HCT116 (cell line): ENCODE data around the gene MTG1. TPM values are rescaled to one million over a fixed set of nuclear protein-coding genes. Genes with fewer than 3 reads are reported as not detected.

Source experiments
- ATAC-seq: fragments of 200-7000 bp; cut with Tn5 transposase; 2 replicates; pipeline ENCODE4 v1.9.1; 2020; ENCODE audit warnings: mild to moderate bottlenecking, moderate library complexity
- BruUV-seq: library from RNA; stranded (reverse); fragments of 400-500 nt; replicated peaks from 2 replicates; lab custom pipeline; 2021; lab: Mats Ljungman, UMichigan
- CTCF ChIA-PET: fragments of 300-600 bp; sonication (Branson Sonifier 250); formaldehyde crosslinking; loops from one replicate; lab custom pipeline; 2021; ENCODE audit warnings: antibody characterized with exemption; lab: Charles Lee
- POLR2A ChIA-PET: fragments of 300-600, 350-600 bp; sonication (Branson Sonifier 250); formaldehyde crosslinking; loops from one replicate; lab custom pipeline; 2021; ENCODE audit warnings: antibody characterized with exemption; lab: Charles Lee
- RAD21 ChIA-PET, 2 experiments: fragments of 300-600 bp; sonication (Branson Sonifier 250); formaldehyde crosslinking; loops; one replicate each; lab custom pipeline; 2023; ENCODE audit warnings: low total read pairs in 2 of 2; ENCODE audit not compliant: uncharacterized antibody in 2 of 2, unreplicated experiment in 2 of 2, low non-redundant PET in 1 of 2; lab: Charles Lee
- DNase-seq: peaks from one replicate; pipeline ENCODE4 v3.0.0-alpha.2; 2010; ENCODE audit warnings: low read depth, low spot score
- H2AFZ ChIP-seq: fragments of 200-600 bp; shearing (Covaris generic), sonication (generic); 2 replicates; pipeline ENCODE4 v1.6.1; 2017; ENCODE audit warnings: low read depth, mixed run types, mixed read lengths, antibody characterized with exemption, low read length; ENCODE audit not compliant: poor library complexity, severe bottlenecking
- H3K27ac ChIP-seq: 2 replicates; pipeline ENCODE4 v1.5.1; 2012; ENCODE audit warnings: low read depth, low read length
- H3K27me3 ChIP-seq: fragments of 200-600 bp; sonication (generic); 2 replicates; pipeline ENCODE4 v1.6.1; 2016; ENCODE audit warnings: mixed run types, low read length, mixed read lengths; ENCODE audit not compliant: insufficient read depth
- H3K36me3 ChIP-seq, 2 experiments: fragments of 200-500 bp in 1 of 2; fragments of 200-600 bp in 1 of 2; sonication (Bioruptor generic) in 1 of 2; sonication (generic) in 1 of 2; 2 replicates each; pipeline versions ENCODE4 v1.5.1 to v1.6.1; 2014 to 2016; ENCODE audit warnings: low read length in 2 of 2, inconsistent platforms in 1 of 2, mixed read lengths in 1 of 2, mixed run types in 1 of 2; ENCODE audit not compliant: insufficient read depth in 2 of 2, control insufficient read depth in 1 of 2
- H3K4me1 ChIP-seq, 2 experiments: fragments of 200-600 bp in 1 of 2; sonication (generic) in 1 of 2; 2 replicates each; pipeline versions ENCODE4 v1.5.1 to v1.6.1; 2012 to 2017; ENCODE audit warnings: low read length in 2 of 2, inconsistent platforms in 1 of 2, mild to moderate bottlenecking in 1 of 2, mixed read lengths in 1 of 2, mixed run types in 1 of 2, moderate library complexity in 1 of 2; ENCODE audit not compliant: insufficient read depth in 2 of 2, control insufficient read depth in 1 of 2
- H3K4me2 ChIP-seq: fragments of 200-600 bp; sonication (generic); 2 replicates; pipeline ENCODE4 v1.6.1; 2017; ENCODE audit warnings: mixed run types, low read length, mixed read lengths
- H3K4me3 ChIP-seq, 2 experiments: fragments of 200-600 bp in 1 of 2; sonication (generic) in 1 of 2; replicated peaks in 1 of 2; 2 replicates each; pipeline ENCODE4 v1.5.1; 2011 to 2016; ENCODE audit warnings: low read length in 2 of 2, control low read depth in 1 of 2, low read depth in 1 of 2, mild to moderate bottlenecking in 1 of 2, mixed read lengths in 1 of 2, mixed run types in 1 of 2
- H3K79me2 ChIP-seq: fragments of 200-600 bp; sonication (generic); 2 replicates; pipeline ENCODE4 v1.6.1; 2017; ENCODE audit warnings: mild to moderate bottlenecking, mixed run types, low read length, moderate library complexity, mixed read lengths; ENCODE audit not compliant: insufficient read depth
- H3K9ac ChIP-seq: fragments of 200-600 bp; sonication (generic); 2 replicates; pipeline ENCODE4 v1.6.1; 2016; ENCODE audit warnings: low read length, mixed read lengths
- H3K9me2 ChIP-seq: fragments of 200-600 bp; sonication (generic), shearing (Covaris generic); 2 replicates; pipeline ENCODE4 v1.6.1; 2017; ENCODE audit warnings: mixed run types, mild to moderate bottlenecking, moderate library complexity; ENCODE audit not compliant: insufficient read depth
- H3K9me3 ChIP-seq, 2 experiments: fragments of 200-500 bp in 1 of 2; fragments of 200-600 bp in 1 of 2; sonication (Bioruptor generic) in 1 of 2; sonication (generic) in 1 of 2; 2 replicates each; pipeline ENCODE4 v1.6.1; 2014 to 2017; ENCODE audit warnings: low read length in 2 of 2, mixed read lengths in 2 of 2, inconsistent platforms in 1 of 2, low read depth in 1 of 2, mild to moderate bottlenecking in 1 of 2, mixed run types in 1 of 2, moderate library complexity in 1 of 2; ENCODE audit not compliant: control insufficient read depth in 1 of 2, insufficient read depth in 1 of 2
- H4K20me1 ChIP-seq: fragments of 200-600 bp; sonication (generic), shearing (Covaris generic); 2 replicates; pipeline ENCODE4 v1.6.1; 2017; ENCODE audit warnings: mixed run types, mild to moderate bottlenecking, moderate library complexity; ENCODE audit not compliant: insufficient read depth
- ATF3 ChIP-seq: IDR thresholded peaks from 2 replicates; pipeline ENCODE4 v1.6.1; 2012
- CBX3 ChIP-seq: IDR thresholded peaks from 2 replicates; pipeline ENCODE4 v1.6.1; 2012; ENCODE audit warnings: low read depth
- CEBPB ChIP-seq: IDR thresholded peaks from 2 replicates; pipeline ENCODE4 v1.6.1; 2012; ENCODE audit warnings: low read depth
- EZH2 ChIP-seq: fragments of 200-600 bp; sonication (generic); IDR thresholded peaks from 2 replicates; pipeline ENCODE4 v1.6.1; 2017; ENCODE audit warnings: antibody characterized with exemption, mixed run types
- EZH2phosphoT487 ChIP-seq: fragments of 200-600 bp; IDR thresholded peaks from 2 replicates; pipeline ENCODE4 v1.6.1; 2018; ENCODE audit warnings: antibody characterized with exemption, borderline replicate concordance
- FOSL1 ChIP-seq: IDR thresholded peaks from 2 replicates; pipeline ENCODE4 v1.6.1; 2012; ENCODE audit warnings: low read depth
- JUND ChIP-seq: IDR thresholded peaks from 2 replicates; pipeline ENCODE4 v1.6.1; 2012
- MAX ChIP-seq: IDR thresholded peaks from 2 replicates; pipeline ENCODE4 v1.6.1; 2012
- POLR2A ChIP-seq: IDR thresholded peaks from 2 replicates; pipeline ENCODE4 v1.7.0; 2011; ENCODE audit warnings: borderline replicate concordance; ENCODE audit not compliant: insufficient read depth, insufficient read length; ENCODE audit errors: extremely low read depth
- RAD21 ChIP-seq: IDR thresholded peaks from 2 replicates; pipeline ENCODE4 v1.6.1; 2012; ENCODE audit warnings: low read depth, mild to moderate bottlenecking
- SIN3A ChIP-seq: IDR thresholded peaks from 2 replicates; pipeline ENCODE4 v1.6.1; 2012; ENCODE audit warnings: low read depth
- SRF ChIP-seq: IDR thresholded peaks from 2 replicates; pipeline ENCODE4 v1.6.1; 2012; ENCODE audit warnings: low read depth
- TCF7L2 ChIP-seq: IDR thresholded peaks from 2 replicates; pipeline ENCODE4 v1.7.0; 2011; ENCODE audit warnings: borderline replicate concordance, inconsistent platforms; ENCODE audit not compliant: insufficient read depth, insufficient read length; ENCODE audit errors: extremely low read depth
- YY1 ChIP-seq: IDR thresholded peaks from 2 replicates; pipeline ENCODE4 v1.6.1; 2011; ENCODE audit warnings: low read length, low read depth, moderate library complexity, mild to moderate bottlenecking; ENCODE audit not compliant: insufficient replicate concordance; ENCODE audit errors: extremely low read depth
- ZFX ChIP-seq: fragments of 450-650 bp; IDR thresholded peaks from 2 replicates; pipeline ENCODE4 v1.6.1; 2017
- ZNF274 ChIP-seq: fragments of 200-500 bp; sonication (Bioruptor generic); IDR thresholded peaks from 2 replicates; pipeline ENCODE4 v1.6.1; 2014; ENCODE audit warnings: mild to moderate bottlenecking, low read depth, low read length, inconsistent platforms
- intact Hi-C: fragments of 100-400 bp; cut with micrococcal nuclease; formaldehyde crosslinking; loops from 2 replicates; pipeline ENCODE4 v1.10.0; 2022
- total RNA-seq: library from RNA; stranded (reverse); gene quantifications from one replicate; pipeline ENCODE4 v1.2.1, GENCODE V29; 2021; ENCODE audit not compliant: unreplicated experiment

The MTG1 gene
- total RNA-seq, 1 experiment from 2014 or later, result 23.1 TPM

- Histone ChIP-seq H3K9me2 (no peaks in the 10 kb centered on the region), H3K9me3 (no peaks in the 10 kb centered on the region), H3K36me3 (no peaks in the 10 kb centered on the region), H3K4me1 (no peaks in the 10 kb centered on the region), H3K4me3 (no peak overlapping the region), H3K79me2 (no peaks in the 10 kb centered on the region), H3K4me2 (no peak overlapping the region), H2AFZ (no peak overlapping the region), H3K9ac (no peak overlapping the region), H4K20me1 (no peaks in the 10 kb centered on the region), H3K27ac (no peak overlapping the region), H3K27me3 (no peaks in the 10 kb centered on the region)
- BruUV-seq, result no TSS peak
- ChIA-PET POLR2A (no interaction called here), CTCF (no interaction called here), RAD21 (no interaction called here)
- DNase-seq, result no peak
- intact Hi-C loops, result no loop called here
- TF ChIP-seq ATF3 (no peak), JUND (no peak), POLR2A (no peak), ZFX (no peak), ZNF274 (no peak), YY1 (no peak), CBX3 (no peak), MAX (no peak), EZH2 (no peak), CEBPB (no peak), SRF (no peak), TCF7L2 (no peak), SIN3A (no peak), FOSL1 (no peak), EZH2phosphoT487 (no peak), RAD21 (no peak)
- no peak for ATAC-seq
These were observed 60.4 kb downstream of the MTG1 start for GRCh38 chr10:133454204-133454893.
